KMS-11 (cell line): ENCODE results near the gene REN.

ENCODE experiments used
- H2AFZ ChIP-seq: fragments of 200-600 bp; sonication (generic); 2 replicates; pipeline ENCODE4 v1.6.1; 2016; ENCODE audit warnings: antibody characterized with exemption, mixed run types, low read depth
- H3K27ac ChIP-seq: fragments of 200-600 bp; sonication (generic); 2 replicates; pipeline ENCODE4 v1.6.1; 2016; ENCODE audit warnings: mild to moderate bottlenecking, mixed run types
- H3K27me3 ChIP-seq: fragments of 200-600 bp; sonication (generic); 2 replicates; pipeline ENCODE4 v1.6.1; 2017; ENCODE audit warnings: mild to moderate bottlenecking, low read depth, mixed run types, moderate library complexity; ENCODE audit not compliant: insufficient read depth
- H3K36me3 ChIP-seq: fragments of 200-600 bp; sonication (generic); 2 replicates; pipeline ENCODE4 v1.6.1; 2017; ENCODE audit warnings: mild to moderate bottlenecking, mixed run types; ENCODE audit not compliant: insufficient read depth
- H3K4me1 ChIP-seq: fragments of 200-600 bp; sonication (generic); 2 replicates; pipeline ENCODE4 v1.6.1; 2016; ENCODE audit warnings: mild to moderate bottlenecking, low read depth, mixed run types; ENCODE audit not compliant: poor library complexity, severe bottlenecking
- H3K4me2 ChIP-seq: fragments of 200-600 bp; sonication (generic); 2 replicates; pipeline ENCODE4 v1.7.0; 2016; ENCODE audit warnings: mild to moderate bottlenecking, mixed run types
- H3K4me3 ChIP-seq: fragments of 200-600 bp; sonication (generic); IDR thresholded peaks from 2 replicates; pipeline ENCODE4 v1.6.1; 2017; ENCODE audit warnings: low read depth, low read length, mixed read lengths; ENCODE audit not compliant: insufficient read depth
- H3K79me2 ChIP-seq: fragments of 200-600 bp; sonication (generic); 2 replicates; pipeline ENCODE4 v1.6.1; 2016; ENCODE audit warnings: low read depth, mixed run types; ENCODE audit not compliant: insufficient read depth
- H3K9ac ChIP-seq: fragments of 200-600 bp; sonication (generic); 2 replicates; pipeline ENCODE4 v1.6.1; 2016; ENCODE audit warnings: mild to moderate bottlenecking, mixed run types
- H4K20me1 ChIP-seq: fragments of 200-600 bp; sonication (generic); 2 replicates; pipeline ENCODE4 v1.6.1; 2016; ENCODE audit warnings: mild to moderate bottlenecking, mixed run types; ENCODE audit not compliant: insufficient read depth
- TF ChIP-seq, protein P1 (sequence below): fragments of 200-600 bp; sonication (generic); conservative IDR thresholded peaks from 2 replicates; pipeline ENCODE4 v1.6.1; 2017; ENCODE audit warnings: low read depth, mild to moderate bottlenecking, antibody characterized with exemption, low read length, moderate library complexity, mixed read lengths

Gene REN

GRCh38 chr1:204198348-204199340 lies 32.5 kb upstream of the REN start:
- H3K36me3 ChIP-seq: no peaks in the 10 kb centered on the region
- no peaks in the 10 kb centered on the region for H3K4me1 ChIP-seq
- no peak overlapping the region for H2AFZ ChIP-seq
- H3K9ac ChIP-seq: no peak overlapping the region
- no peak overlapping the region for H3K27ac ChIP-seq
- TF ChIP-seq, protein P1, sequence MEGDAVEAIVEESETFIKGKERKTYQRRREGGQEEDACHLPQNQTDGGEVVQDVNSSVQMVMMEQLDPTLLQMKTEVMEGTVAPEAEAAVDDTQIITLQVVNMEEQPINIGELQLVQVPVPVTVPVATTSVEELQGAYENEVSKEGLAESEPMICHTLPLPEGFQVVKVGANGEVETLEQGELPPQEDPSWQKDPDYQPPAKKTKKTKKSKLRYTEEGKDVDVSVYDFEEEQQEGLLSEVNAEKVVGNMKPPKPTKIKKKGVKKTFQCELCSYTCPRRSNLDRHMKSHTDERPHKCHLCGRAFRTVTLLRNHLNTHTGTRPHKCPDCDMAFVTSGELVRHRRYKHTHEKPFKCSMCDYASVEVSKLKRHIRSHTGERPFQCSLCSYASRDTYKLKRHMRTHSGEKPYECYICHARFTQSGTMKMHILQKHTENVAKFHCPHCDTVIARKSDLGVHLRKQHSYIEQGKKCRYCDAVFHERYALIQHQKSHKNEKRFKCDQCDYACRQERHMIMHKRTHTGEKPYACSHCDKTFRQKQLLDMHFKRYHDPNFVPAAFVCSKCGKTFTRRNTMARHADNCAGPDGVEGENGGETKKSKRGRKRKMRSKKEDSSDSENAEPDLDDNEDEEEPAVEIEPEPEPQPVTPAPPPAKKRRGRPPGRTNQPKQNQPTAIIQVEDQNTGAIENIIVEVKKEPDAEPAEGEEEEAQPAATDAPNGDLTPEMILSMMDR: no peak
- H3K4me3 ChIP-seq: no peak overlapping the region
- H3K27me3 ChIP-seq: peaks cover 4% of the 10 kb centered on the region; the same call in 1 of the 2 replicates
- H3K79me2 ChIP-seq: no peaks in the 10 kb centered on the region
- no peak overlapping the region for H3K4me2 ChIP-seq
- H4K20me1 ChIP-seq: no peaks in the 10 kb centered on the region; the same call in 1 of the 2 replicates

- no peaks in the 10 kb centered on the region for H3K79me2 ChIP-seq
- no peaks in the 10 kb centered on the region; the same call in 1 of the 2 replicates for H4K20me1 ChIP-seq
- TF ChIP-seq, protein P1: no peak
- H3K4me2 ChIP-seq: no peak overlapping the region
- H3K27me3 ChIP-seq: peaks cover 4% of the 10 kb centered on the region; the same call in 1 of the 2 replicates
- H2AFZ ChIP-seq: no peak overlapping the region
- H3K27ac ChIP-seq: no peak overlapping the region
- no peak overlapping the region for H3K9ac ChIP-seq
- H3K4me1 ChIP-seq: no peaks in the 10 kb centered on the region
- H3K4me3 ChIP-seq: no peak overlapping the region
- no peaks in the 10 kb centered on the region for H3K36me3 ChIP-seq
Observed at GRCh38 chr1:204197068-204197467, 30.9 kb upstream of the REN start.

GRCh38 chr1:204196068-204196795 lies 30.1 kb upstream of the REN start, which contains the start of gene KISS1:
Gene KISS1, minus strand, starts transcription at chr1:204196491. Its CDS starts 3,615 bp downstream, at chr1:204192876.
- H3K9ac ChIP-seq: no peak within 1 kb of the TSS
- H3K4me2 ChIP-seq: no peak within 1 kb of the TSS
- no peak within 1 kb of the TSS for H2AFZ ChIP-seq
- H3K79me2 ChIP-seq: no peaks in the 10 kb centered on the region
- H3K27me3 ChIP-seq: peaks cover 4% of the 10 kb centered on the region; the same call in 1 of the 2 replicates
- H3K4me3 ChIP-seq: no peak within 1 kb of the TSS
- no peaks in the 10 kb centered on the region for H3K36me3 ChIP-seq
- H4K20me1 ChIP-seq: no peaks in the 10 kb centered on the region; the same call in 1 of the 2 replicates
- H3K4me1 ChIP-seq: no peaks in the 10 kb centered on the region
- no peak within 1 kb of the TSS for H3K27ac ChIP-seq
- TF ChIP-seq, protein P1: no peak

GRCh38 chr1:204194771-204195170 lies 28.6 kb upstream of the REN start:
- no peak overlapping the region for H2AFZ ChIP-seq
- no peaks in the 10 kb centered on the region; the same call in 1 of the 2 replicates for H4K20me1 ChIP-seq
- H3K79me2 ChIP-seq: no peaks in the 10 kb centered on the region
- H3K4me2 ChIP-seq: no peak overlapping the region
- TF ChIP-seq, protein P1: no peak
- H3K27me3 ChIP-seq: peaks cover 9% of the 10 kb centered on the region; the same call in 1 of the 2 replicates
- H3K9ac ChIP-seq: no peak overlapping the region
- no peaks in the 10 kb centered on the region for H3K36me3 ChIP-seq
- no peak overlapping the region for H3K27ac ChIP-seq
- no peak overlapping the region for H3K4me3 ChIP-seq
- H3K4me1 ChIP-seq: no peaks in the 10 kb centered on the region
